Measurements from ENCODE around the gene AGL. TPM values are rescaled to one million over a fixed set of nuclear protein-coding genes. Genes with fewer than 3 reads are reported as not detected.
A peak's percentile ranks its signal among the peaks of the same experiment; 100 is the strongest.

AGL gene
- total and polyA plus RNA-seq, 2 of the 13 experiments (the other 11 are each of a cell fraction or from before 2014, with no cell fraction given) = 4.3 to 13.1 TPM

DNA sequence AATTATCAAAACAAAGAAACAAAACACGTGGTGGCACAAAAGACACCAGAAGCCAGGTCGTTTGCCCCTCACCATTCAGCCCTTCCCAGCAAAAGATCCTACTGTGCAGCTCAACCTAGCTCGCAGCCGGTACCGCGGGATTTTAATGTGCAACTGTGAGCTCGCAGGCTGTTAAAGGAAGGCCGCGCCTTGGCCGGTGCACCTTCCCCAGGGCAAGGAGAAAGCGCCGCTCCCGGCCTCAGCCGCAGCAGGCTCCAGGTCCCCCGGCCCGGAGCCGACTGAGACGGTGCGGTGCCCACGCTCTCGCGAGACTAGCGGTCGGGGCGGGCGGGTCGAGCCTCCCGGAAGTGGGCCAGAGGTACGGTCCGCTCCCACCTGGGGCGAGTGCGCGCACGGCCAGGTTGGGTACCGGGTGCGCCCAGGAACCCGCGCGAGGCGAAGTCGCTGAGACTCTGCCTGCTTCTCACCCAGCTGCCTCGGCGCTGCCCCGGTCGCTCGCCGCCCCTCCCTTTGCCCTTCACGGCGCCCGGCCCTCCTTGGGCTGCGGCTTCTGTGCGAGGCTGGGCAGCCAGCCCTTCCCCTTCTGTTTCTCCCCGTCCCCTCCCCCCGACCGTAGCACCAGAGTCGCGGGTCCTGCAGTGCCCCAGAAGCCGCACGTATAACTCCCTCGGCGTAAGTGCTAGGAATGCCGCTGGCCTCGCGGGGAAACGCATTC lies at the start of gene AGL (continued):
- TF ChIP-seq, protein P1, sequence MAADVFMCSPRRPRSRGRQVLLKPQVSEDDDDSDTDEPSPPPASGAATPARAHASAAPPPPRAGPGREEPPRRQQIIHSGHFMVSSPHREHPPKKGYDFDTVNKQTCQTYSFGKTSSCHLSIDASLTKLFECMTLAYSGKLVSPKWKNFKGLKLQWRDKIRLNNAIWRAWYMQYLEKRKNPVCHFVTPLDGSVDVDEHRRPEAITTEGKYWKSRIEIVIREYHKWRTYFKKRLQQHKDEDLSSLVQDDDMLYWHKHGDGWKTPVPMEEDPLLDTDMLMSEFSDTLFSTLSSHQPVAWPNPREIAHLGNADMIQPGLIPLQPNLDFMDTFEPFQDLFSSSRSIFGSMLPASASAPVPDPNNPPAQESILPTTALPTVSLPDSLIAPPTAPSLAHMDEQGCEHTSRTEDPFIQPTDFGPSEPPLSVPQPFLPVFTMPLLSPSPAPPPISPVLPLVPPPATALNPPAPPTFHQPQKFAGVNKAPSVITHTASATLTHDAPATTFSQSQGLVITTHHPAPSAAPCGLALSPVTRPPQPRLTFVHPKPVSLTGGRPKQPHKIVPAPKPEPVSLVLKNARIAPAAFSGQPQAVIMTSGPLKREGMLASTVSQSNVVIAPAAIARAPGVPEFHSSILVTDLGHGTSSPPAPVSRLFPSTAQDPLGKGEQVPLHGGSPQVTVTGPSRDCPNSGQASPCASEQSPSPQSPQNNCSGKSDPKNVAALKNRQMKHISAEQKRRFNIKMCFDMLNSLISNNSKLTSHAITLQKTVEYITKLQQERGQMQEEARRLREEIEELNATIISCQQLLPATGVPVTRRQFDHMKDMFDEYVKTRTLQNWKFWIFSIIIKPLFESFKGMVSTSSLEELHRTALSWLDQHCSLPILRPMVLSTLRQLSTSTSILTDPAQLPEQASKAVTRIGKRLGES (CRISPR knock-in tag; IDR thresholded peaks at IDR 0.05; ENCODE audit: borderline replicate concordance) = no peak; the same call in 1 of the 2 replicates
- no peak for TF ChIP-seq RARG (CRISPR knock-in tag; IDR thresholded peaks at IDR 0.05; ENCODE audit: low read depth)
- TF ChIP-seq, protein P2, sequence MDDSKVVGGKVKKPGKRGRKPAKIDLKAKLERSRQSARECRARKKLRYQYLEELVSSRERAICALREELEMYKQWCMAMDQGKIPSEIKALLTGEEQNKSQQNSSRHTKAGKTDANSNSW (CRISPR knock-in tag; IDR thresholded peaks at IDR 0.05; ENCODE audit: borderline replicate concordance) = no peak
- peak; percentile 71; the same call in 1 of the 2 replicates for TF ChIP-seq ZNF792 (CRISPR knock-in tag; IDR thresholded peaks at IDR 0.05)
- peak; percentile 78; the same call in 1 of the 2 replicates for TF ChIP-seq ARHGAP35 (CRISPR knock-in tag; IDR thresholded peaks at IDR 0.05; ENCODE audit: borderline replicate concordance)
- TF ChIP-seq, protein P3, sequence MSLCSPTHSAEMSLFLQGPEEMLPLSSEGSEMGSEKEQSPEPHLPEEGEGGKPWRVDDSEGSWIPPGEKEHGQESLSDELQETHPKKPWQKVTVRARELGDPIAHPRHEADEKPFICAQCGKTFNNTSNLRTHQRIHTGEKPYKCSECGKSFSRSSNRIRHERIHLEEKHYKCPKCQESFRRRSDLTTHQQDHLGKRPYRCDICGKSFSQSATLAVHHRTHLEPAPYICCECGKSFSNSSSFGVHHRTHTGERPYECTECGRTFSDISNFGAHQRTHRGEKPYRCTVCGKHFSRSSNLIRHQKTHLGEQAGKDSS (CRISPR knock-in tag; IDR thresholded peaks at IDR 0.05; ENCODE audit: borderline replicate concordance, low read depth) = no peak; the same call in 1 of the 2 replicates
- TF ChIP-seq, protein P4, sequence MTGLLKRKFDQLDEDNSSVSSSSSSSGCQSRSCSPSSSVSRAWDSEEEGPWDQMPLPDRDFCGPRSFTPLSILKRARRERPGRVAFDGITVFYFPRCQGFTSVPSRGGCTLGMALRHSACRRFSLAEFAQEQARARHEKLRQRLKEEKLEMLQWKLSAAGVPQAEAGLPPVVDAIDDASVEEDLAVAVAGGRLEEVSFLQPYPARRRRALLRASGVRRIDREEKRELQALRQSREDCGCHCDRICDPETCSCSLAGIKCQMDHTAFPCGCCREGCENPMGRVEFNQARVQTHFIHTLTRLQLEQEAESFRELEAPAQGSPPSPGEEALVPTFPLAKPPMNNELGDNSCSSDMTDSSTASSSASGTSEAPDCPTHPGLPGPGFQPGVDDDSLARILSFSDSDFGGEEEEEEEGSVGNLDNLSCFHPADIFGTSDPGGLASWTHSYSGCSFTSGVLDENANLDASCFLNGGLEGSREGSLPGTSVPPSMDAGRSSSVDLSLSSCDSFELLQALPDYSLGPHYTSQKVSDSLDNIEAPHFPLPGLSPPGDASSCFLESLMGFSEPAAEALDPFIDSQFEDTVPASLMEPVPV (CRISPR knock-in tag; IDR thresholded peaks at IDR 0.05) = no peak
- TF ChIP-seq ZNF431 (CRISPR knock-in tag; IDR thresholded peaks at IDR 0.05; ENCODE audit: borderline replicate concordance, low read depth) = peak; percentile 58; the same call in 1 of the 2 replicates
- TF ChIP-seq, protein P5, sequence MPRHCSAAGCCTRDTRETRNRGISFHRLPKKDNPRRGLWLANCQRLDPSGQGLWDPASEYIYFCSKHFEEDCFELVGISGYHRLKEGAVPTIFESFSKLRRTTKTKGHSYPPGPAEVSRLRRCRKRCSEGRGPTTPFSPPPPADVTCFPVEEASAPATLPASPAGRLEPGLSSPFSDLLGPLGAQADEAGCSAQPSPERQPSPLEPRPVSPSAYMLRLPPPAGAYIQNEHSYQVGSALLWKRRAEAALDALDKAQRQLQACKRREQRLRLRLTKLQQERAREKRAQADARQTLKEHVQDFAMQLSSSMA (CRISPR knock-in tag; IDR thresholded peaks at IDR 0.05) = peak; percentile 63; the same call in 1 of the 2 replicates
- TF ChIP-seq HDAC1 (CRISPR knock-in tag; IDR thresholded peaks at IDR 0.05) = peak; percentile 92
- TF ChIP-seq ZNF230 (CRISPR knock-in tag; IDR thresholded peaks at IDR 0.05) = peak; percentile 70; the same call in 1 of the 2 replicates
- TF ChIP-seq RBFOX2 (IDR thresholded peaks at IDR 0.05; ENCODE audit: low read depth, low read length) = peak; percentile 97
- no peak for TF ChIP-seq KAT2B (IDR thresholded peaks at IDR 0.05; ENCODE audit: borderline replicate concordance, low read depth, low read length)
- TF ChIP-seq ARNT2 (CRISPR knock-in tag; IDR thresholded peaks at IDR 0.05; ENCODE audit: low read depth) = peak; percentile 96
- TF ChIP-seq CENPT (CRISPR knock-in tag; IDR thresholded peaks at IDR 0.05; ENCODE audit: low read depth) = peak; percentile 58; the same call in 1 of the 2 replicates
- peak; percentile 70; the same call in 1 of the 2 replicates for TF ChIP-seq EED (CRISPR knock-in tag; IDR thresholded peaks at IDR 0.05)
- TF ChIP-seq HNF4G (IDR thresholded peaks at IDR 0.05; ENCODE audit: borderline replicate concordance, low read depth, low read length) = no peak
- peak; percentile 84 for TF ChIP-seq HNF4G (CRISPR knock-in tag; IDR thresholded peaks at IDR 0.05; ENCODE audit: borderline replicate concordance, low read depth)
- TF ChIP-seq, protein P6, sequence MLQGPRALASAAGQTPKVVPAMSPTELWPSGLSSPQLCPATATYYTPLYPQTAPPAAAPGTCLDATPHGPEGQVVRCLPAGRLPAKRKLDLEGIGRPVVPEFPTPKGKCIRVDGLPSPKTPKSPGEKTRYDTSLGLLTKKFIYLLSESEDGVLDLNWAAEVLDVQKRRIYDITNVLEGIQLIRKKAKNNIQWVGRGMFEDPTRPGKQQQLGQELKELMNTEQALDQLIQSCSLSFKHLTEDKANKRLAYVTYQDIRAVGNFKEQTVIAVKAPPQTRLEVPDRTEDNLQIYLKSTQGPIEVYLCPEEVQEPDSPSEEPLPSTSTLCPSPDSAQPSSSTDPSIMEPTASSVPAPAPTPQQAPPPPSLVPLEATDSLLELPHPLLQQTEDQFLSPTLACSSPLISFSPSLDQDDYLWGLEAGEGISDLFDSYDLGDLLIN (CRISPR knock-in tag; IDR thresholded peaks at IDR 0.05; ENCODE audit: borderline replicate concordance) = peak; percentile 57; the same call in 1 of the 2 replicates
- TF ChIP-seq ZNF839 (CRISPR knock-in tag; IDR thresholded peaks at IDR 0.05; ENCODE audit: borderline replicate concordance) = 0 out of 2 replicates have a peak, but pooled peaks have one; percentile 86

All from HepG2 (cell line).